ENCODE results near the gene CFAP54.

CFAP54 gene

GRCh38 chr12:96872961-96873360, 383.6 kb downstream of the CFAP54 start:
- Histone ChIP-seq H3K4me3 (ENCODE audit: low read length) (no peak overlapping the region), H3K79me1 (ENCODE audit: low read length) (no peaks in the 10 kb centered on the region), H3K79me2 (ENCODE audit: control insufficient read depth, insufficient read depth, low read length) (no peaks in the 10 kb centered on the region), H3K27me3 (ENCODE audit: insufficient read depth, low read length, poor library complexity) (no peaks in the 10 kb centered on the region), H3K23ac (ENCODE audit: low read length) (no peak overlapping the region), H3K4me2 (ENCODE audit: low read length) (no peak overlapping the region), H3K9ac (ENCODE audit: low read length) (no peak overlapping the region), H2BK15ac (replicated peaks; ENCODE audit: low read depth) (no peak overlapping the region), H2BK120ac (ENCODE audit: low read depth, low read length) (no peak overlapping the region), H4K8ac (ENCODE audit: low read depth, low read length) (no peak overlapping the region), H3K18ac (ENCODE audit: low read length) (no peak overlapping the region), H3K36me3 (ENCODE audit: control insufficient read depth, insufficient read depth, low read length) (no peaks in the 10 kb centered on the region), H2BK5ac (ENCODE audit: low read length) (no peak overlapping the region), H2AK5ac (ENCODE audit: low read length) (no peak overlapping the region), H3K4me1 (ENCODE audit: control insufficient read depth, low read depth, low read length) (no peaks in the 10 kb centered on the region), H4K5ac (ENCODE audit: low read length) (no peak overlapping the region), H3K27ac (ENCODE audit: low read depth, low read length) (no peak overlapping the region), H3K4ac (ENCODE audit: low read depth, low read length) (no peak overlapping the region), H3K56ac (ENCODE audit: low read length) (no peak overlapping the region)
- no peak for DNase-seq

- no peak overlapping the region for H4K5ac ChIP-seq (ENCODE audit: low read length)
- H3K36me3 ChIP-seq (ENCODE audit: control insufficient read depth, insufficient read depth, low read length) = no peaks in the 10 kb centered on the region
- H3K18ac ChIP-seq (ENCODE audit: low read length) = no peak overlapping the region
- WGBS (ENCODE audit: extremely low coverage, insufficient coverage, low lambda C conversion rate) = no CpG with 5 or more reads among the region's 2 CpGs
- no peaks in the 10 kb centered on the region for H3K79me1 ChIP-seq (ENCODE audit: low read length)
- no peak overlapping the region for H3K4me3 ChIP-seq (ENCODE audit: low read length)
- no peak overlapping the region for H3K4ac ChIP-seq (ENCODE audit: low read depth, low read length)
- no peak overlapping the region for H2BK15ac ChIP-seq (replicated peaks; ENCODE audit: low read depth)
- no peak overlapping the region for H2BK5ac ChIP-seq (ENCODE audit: low read length)
- H2BK120ac ChIP-seq (ENCODE audit: low read depth, low read length) = no peak overlapping the region
- no peak overlapping the region for H2AK5ac ChIP-seq (ENCODE audit: low read length)
- H3K27me3 ChIP-seq (ENCODE audit: insufficient read depth, low read length, poor library complexity) = no peaks in the 10 kb centered on the region
- no peak overlapping the region for H3K23ac ChIP-seq (ENCODE audit: low read length)
- no peaks in the 10 kb centered on the region for H3K79me2 ChIP-seq (ENCODE audit: control insufficient read depth, insufficient read depth, low read length)
- DNase-seq = no peak
- H3K27ac ChIP-seq (ENCODE audit: low read depth, low read length) = no peak overlapping the region
- H4K8ac ChIP-seq (ENCODE audit: low read depth, low read length) = no peak overlapping the region
- no peak overlapping the region for H3K56ac ChIP-seq (ENCODE audit: low read length)
- H3K4me1 ChIP-seq (ENCODE audit: control insufficient read depth, low read depth, low read length) = no peaks in the 10 kb centered on the region
- no peak overlapping the region for H3K4me2 ChIP-seq (ENCODE audit: low read length)
- H3K9ac ChIP-seq (ENCODE audit: low read length) = no peak overlapping the region
Measured at GRCh38 chr12:96874211-96874610, 384.8 kb downstream of the CFAP54 start.

- H3K4me3 ChIP-seq (ENCODE audit: low read length) = no peak overlapping the region
- H3K4me1 ChIP-seq (ENCODE audit: control insufficient read depth, low read depth, low read length) = no peaks in the 10 kb centered on the region
- no peak overlapping the region for H2BK15ac ChIP-seq (replicated peaks; ENCODE audit: low read depth)
- H3K27ac ChIP-seq (ENCODE audit: low read depth, low read length) = no peak overlapping the region
- no peak overlapping the region for H2BK120ac ChIP-seq (ENCODE audit: low read depth, low read length)
- H3K4ac ChIP-seq (ENCODE audit: low read depth, low read length) = no peak overlapping the region
- no peaks in the 10 kb centered on the region for H3K27me3 ChIP-seq (ENCODE audit: insufficient read depth, low read length, poor library complexity)
- H3K79me2 ChIP-seq (ENCODE audit: control insufficient read depth, insufficient read depth, low read length) = no peaks in the 10 kb centered on the region
- H3K36me3 ChIP-seq (ENCODE audit: control insufficient read depth, insufficient read depth, low read length) = no peaks in the 10 kb centered on the region
- H3K23ac ChIP-seq (ENCODE audit: low read length) = no peak overlapping the region
- no peak overlapping the region for H4K5ac ChIP-seq (ENCODE audit: low read length)
- no peak overlapping the region for H2BK5ac ChIP-seq (ENCODE audit: low read length)
- no CpG with 5 or more reads among the region's 3 CpGs for WGBS (ENCODE audit: extremely low coverage, insufficient coverage, low lambda C conversion rate)
- H3K79me1 ChIP-seq (ENCODE audit: low read length) = no peaks in the 10 kb centered on the region
- no peak overlapping the region for H4K8ac ChIP-seq (ENCODE audit: low read depth, low read length)
- no peak overlapping the region for H3K9ac ChIP-seq (ENCODE audit: low read length)
- no peak overlapping the region for H3K56ac ChIP-seq (ENCODE audit: low read length)
- no peak overlapping the region for H2AK5ac ChIP-seq (ENCODE audit: low read length)
- no peak overlapping the region for H3K4me2 ChIP-seq (ENCODE audit: low read length)
- DNase-seq = no peak
- no peak overlapping the region for H3K18ac ChIP-seq (ENCODE audit: low read length)
Measured at GRCh38 chr12:96876966-96877365, 387.6 kb downstream of the CFAP54 start.

GRCh38 chr12:96878704-96879103, 389.3 kb downstream of the CFAP54 start:
- no CpG with 5 or more reads among the region's 1 CpG for WGBS (ENCODE audit: extremely low coverage, insufficient coverage, low lambda C conversion rate)
- H2BK15ac ChIP-seq (replicated peaks; ENCODE audit: low read depth) = no peak overlapping the region
- H3K18ac ChIP-seq (ENCODE audit: low read length) = no peak overlapping the region
- H3K4ac ChIP-seq (ENCODE audit: low read depth, low read length) = no peak overlapping the region
- H3K23ac ChIP-seq (ENCODE audit: low read length) = no peak overlapping the region
- no peak overlapping the region for H2BK120ac ChIP-seq (ENCODE audit: low read depth, low read length)
- H3K79me2 ChIP-seq (ENCODE audit: control insufficient read depth, insufficient read depth, low read length) = no peaks in the 10 kb centered on the region
- H2BK5ac ChIP-seq (ENCODE audit: low read length) = no peak overlapping the region
- H4K5ac ChIP-seq (ENCODE audit: low read length) = no peak overlapping the region
- no peak overlapping the region for H2AK5ac ChIP-seq (ENCODE audit: low read length)
- H3K4me3 ChIP-seq (ENCODE audit: low read length) = no peak overlapping the region
- no peak for DNase-seq
- H3K4me1 ChIP-seq (ENCODE audit: control insufficient read depth, low read depth, low read length) = no peaks in the 10 kb centered on the region
- H3K36me3 ChIP-seq (ENCODE audit: control insufficient read depth, insufficient read depth, low read length) = no peaks in the 10 kb centered on the region
- no peak overlapping the region for H3K4me2 ChIP-seq (ENCODE audit: low read length)
- no peak overlapping the region for H3K9ac ChIP-seq (ENCODE audit: low read length)
- H3K56ac ChIP-seq (ENCODE audit: low read length) = no peak overlapping the region
- H3K27me3 ChIP-seq (ENCODE audit: insufficient read depth, low read length, poor library complexity) = no peaks in the 10 kb centered on the region
- H3K27ac ChIP-seq (ENCODE audit: low read depth, low read length) = no peak overlapping the region
- H3K79me1 ChIP-seq (ENCODE audit: low read length) = no peaks in the 10 kb centered on the region
- H4K8ac ChIP-seq (ENCODE audit: low read depth, low read length) = no peak overlapping the region

- no peak overlapping the region for H3K23ac ChIP-seq (ENCODE audit: low read length)
- no peak overlapping the region for H3K27ac ChIP-seq (ENCODE audit: low read depth, low read length)
- H3K9ac ChIP-seq (ENCODE audit: low read length) = no peak overlapping the region
- DNase-seq = no peak
- no peak overlapping the region for H3K18ac ChIP-seq (ENCODE audit: low read length)
- H2BK120ac ChIP-seq (ENCODE audit: low read depth, low read length) = no peak overlapping the region
- H4K8ac ChIP-seq (ENCODE audit: low read depth, low read length) = no peak overlapping the region
- H3K56ac ChIP-seq (ENCODE audit: low read length) = no peak overlapping the region
- H4K5ac ChIP-seq (ENCODE audit: low read length) = no peak overlapping the region
- H3K4ac ChIP-seq (ENCODE audit: low read depth, low read length) = no peak overlapping the region
- H3K4me2 ChIP-seq (ENCODE audit: low read length) = no peak overlapping the region
- no peaks in the 10 kb centered on the region for H3K36me3 ChIP-seq (ENCODE audit: control insufficient read depth, insufficient read depth, low read length)
- H3K4me1 ChIP-seq (ENCODE audit: control insufficient read depth, low read depth, low read length) = no peaks in the 10 kb centered on the region
- H3K4me3 ChIP-seq (ENCODE audit: low read length) = no peak overlapping the region
- no peaks in the 10 kb centered on the region for H3K79me2 ChIP-seq (ENCODE audit: control insufficient read depth, insufficient read depth, low read length)
- no peak overlapping the region for H2AK5ac ChIP-seq (ENCODE audit: low read length)
- no peaks in the 10 kb centered on the region for H3K27me3 ChIP-seq (ENCODE audit: insufficient read depth, low read length, poor library complexity)
- no peaks in the 10 kb centered on the region for H3K79me1 ChIP-seq (ENCODE audit: low read length)
- no peak overlapping the region for H2BK15ac ChIP-seq (replicated peaks; ENCODE audit: low read depth)
- H2BK5ac ChIP-seq (ENCODE audit: low read length) = no peak overlapping the region
- WGBS (ENCODE audit: extremely low coverage, insufficient coverage, low lambda C conversion rate) = no CpG with 5 or more reads among the region's 4 CpGs
Measured at GRCh38 chr12:96879301-96879700, 389.9 kb downstream of the CFAP54 start.

GRCh38 chr12:96880220-96880619, 390.8 kb downstream of the CFAP54 start:
- Histone ChIP-seq H3K36me3 (ENCODE audit: control insufficient read depth, insufficient read depth, low read length) (no peaks in the 10 kb centered on the region), H2BK120ac (ENCODE audit: low read depth, low read length) (no peak overlapping the region), H3K56ac (ENCODE audit: low read length) (no peak overlapping the region), H3K18ac (ENCODE audit: low read length) (no peak overlapping the region), H4K8ac (ENCODE audit: low read depth, low read length) (no peak overlapping the region), H3K4me3 (ENCODE audit: low read length) (no peak overlapping the region), H3K79me2 (ENCODE audit: control insufficient read depth, insufficient read depth, low read length) (no peaks in the 10 kb centered on the region), H3K4me2 (ENCODE audit: low read length) (no peak overlapping the region), H4K5ac (ENCODE audit: low read length) (no peak overlapping the region), H3K27me3 (ENCODE audit: insufficient read depth, low read length, poor library complexity) (no peaks in the 10 kb centered on the region), H3K4me1 (ENCODE audit: control insufficient read depth, low read depth, low read length) (no peaks in the 10 kb centered on the region), H2AK5ac (ENCODE audit: low read length) (no peak overlapping the region), H3K9ac (ENCODE audit: low read length) (no peak overlapping the region), H3K23ac (ENCODE audit: low read length) (no peak overlapping the region), H3K4ac (ENCODE audit: low read depth, low read length) (no peak overlapping the region), H2BK15ac (replicated peaks; ENCODE audit: low read depth) (no peak overlapping the region), H3K79me1 (ENCODE audit: low read length) (no peaks in the 10 kb centered on the region), H3K27ac (ENCODE audit: low read depth, low read length) (no peak overlapping the region), H2BK5ac (ENCODE audit: low read length) (no peak overlapping the region)
- no peak for DNase-seq
- WGBS (ENCODE audit: extremely low coverage, insufficient coverage, low lambda C conversion rate) = no CpG with 5 or more reads among the region's 3 CpGs

All from mesendoderm (in vitro differentiated cells).